Measurements from ENCODE around the gene DCC.

Gene DCC, protein sequence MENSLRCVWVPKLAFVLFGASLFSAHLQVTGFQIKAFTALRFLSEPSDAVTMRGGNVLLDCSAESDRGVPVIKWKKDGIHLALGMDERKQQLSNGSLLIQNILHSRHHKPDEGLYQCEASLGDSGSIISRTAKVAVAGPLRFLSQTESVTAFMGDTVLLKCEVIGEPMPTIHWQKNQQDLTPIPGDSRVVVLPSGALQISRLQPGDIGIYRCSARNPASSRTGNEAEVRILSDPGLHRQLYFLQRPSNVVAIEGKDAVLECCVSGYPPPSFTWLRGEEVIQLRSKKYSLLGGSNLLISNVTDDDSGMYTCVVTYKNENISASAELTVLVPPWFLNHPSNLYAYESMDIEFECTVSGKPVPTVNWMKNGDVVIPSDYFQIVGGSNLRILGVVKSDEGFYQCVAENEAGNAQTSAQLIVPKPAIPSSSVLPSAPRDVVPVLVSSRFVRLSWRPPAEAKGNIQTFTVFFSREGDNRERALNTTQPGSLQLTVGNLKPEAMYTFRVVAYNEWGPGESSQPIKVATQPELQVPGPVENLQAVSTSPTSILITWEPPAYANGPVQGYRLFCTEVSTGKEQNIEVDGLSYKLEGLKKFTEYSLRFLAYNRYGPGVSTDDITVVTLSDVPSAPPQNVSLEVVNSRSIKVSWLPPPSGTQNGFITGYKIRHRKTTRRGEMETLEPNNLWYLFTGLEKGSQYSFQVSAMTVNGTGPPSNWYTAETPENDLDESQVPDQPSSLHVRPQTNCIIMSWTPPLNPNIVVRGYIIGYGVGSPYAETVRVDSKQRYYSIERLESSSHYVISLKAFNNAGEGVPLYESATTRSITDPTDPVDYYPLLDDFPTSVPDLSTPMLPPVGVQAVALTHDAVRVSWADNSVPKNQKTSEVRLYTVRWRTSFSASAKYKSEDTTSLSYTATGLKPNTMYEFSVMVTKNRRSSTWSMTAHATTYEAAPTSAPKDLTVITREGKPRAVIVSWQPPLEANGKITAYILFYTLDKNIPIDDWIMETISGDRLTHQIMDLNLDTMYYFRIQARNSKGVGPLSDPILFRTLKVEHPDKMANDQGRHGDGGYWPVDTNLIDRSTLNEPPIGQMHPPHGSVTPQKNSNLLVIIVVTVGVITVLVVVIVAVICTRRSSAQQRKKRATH (N-terminal part only)

GRCh38 chr18:52339891-52340371 is at the start of gene DCC:
DCC (plus strand) TSS chr18:52340197; CDS start chr18:52340788, 591 bp downstream.
- no peak within 1 kb of the TSS for H3K4me3 ChIP-seq (ENCODE audit: low read depth, low read length)
- TF ChIP-seq CTCF (IDR thresholded peaks at IDR 0.05; ENCODE audit: borderline replicate concordance, insufficient read depth, low read depth, low read length): peak; percentile 29; the same call in 1 of the 2 replicates

DNA sequence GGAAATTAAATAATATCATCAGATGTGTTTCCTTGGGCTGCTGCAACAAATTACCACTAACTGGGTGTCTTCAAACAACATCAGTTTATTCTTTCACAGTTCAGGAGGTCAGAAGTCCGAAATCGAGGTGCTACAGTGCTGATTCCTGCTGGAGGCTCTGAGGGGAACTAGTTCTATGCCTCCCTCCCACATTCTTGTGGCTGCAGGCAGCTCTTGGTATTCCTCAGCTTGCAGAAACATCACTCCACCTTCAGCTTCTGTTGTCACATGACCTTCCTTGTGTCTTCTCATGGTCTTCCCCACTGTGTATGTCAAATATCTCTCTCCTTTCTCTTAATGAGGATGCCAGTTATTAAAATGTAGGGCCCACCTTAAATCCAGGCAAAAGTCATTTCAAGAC is 29.3 kb upstream of the DCC start:
- H3K4me3 ChIP-seq (ENCODE audit: low read depth, low read length): no peak overlapping the region
- TF ChIP-seq CTCF (IDR thresholded peaks at IDR 0.05; ENCODE audit: borderline replicate concordance, insufficient read depth, low read depth, low read length): no peak

DNA sequence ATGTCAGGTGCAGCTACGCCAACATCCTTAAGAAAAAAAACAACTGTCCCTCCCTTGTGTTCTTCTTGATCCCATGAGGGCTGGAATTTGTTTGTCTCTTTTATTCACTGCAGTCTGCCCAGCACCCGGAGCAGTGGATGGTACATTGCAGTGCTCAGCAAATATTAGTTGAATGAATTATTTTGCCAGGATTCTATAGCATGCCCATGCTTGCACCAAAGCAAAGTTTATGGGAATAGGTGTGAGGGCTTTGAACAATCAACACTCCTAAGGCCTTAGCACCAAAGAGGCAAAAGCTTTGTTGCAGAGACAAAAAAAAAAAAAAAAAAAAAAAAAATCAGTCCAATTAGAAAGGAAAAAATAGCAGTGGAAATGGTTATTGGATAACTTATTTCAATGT is 28.7 kb upstream of the DCC start:
- no peak for TF ChIP-seq CTCF (IDR thresholded peaks at IDR 0.05; ENCODE audit: borderline replicate concordance, insufficient read depth, low read depth, low read length)
- H3K4me3 ChIP-seq (ENCODE audit: low read depth, low read length): no peak overlapping the region

GRCh38 chr18:52312346-52312745 is 27.7 kb upstream of the DCC start:
- no peak overlapping the region for H3K4me3 ChIP-seq (ENCODE audit: low read depth, low read length)
- no peak for TF ChIP-seq CTCF (IDR thresholded peaks at IDR 0.05; ENCODE audit: borderline replicate concordance, insufficient read depth, low read depth, low read length)

GRCh38 chr18:52313213-52313612 is 26.8 kb upstream of the DCC start:
- H3K4me3 ChIP-seq (ENCODE audit: low read depth, low read length): no peak overlapping the region
- no peak for TF ChIP-seq CTCF (IDR thresholded peaks at IDR 0.05; ENCODE audit: borderline replicate concordance, insufficient read depth, low read depth, low read length)

- TF ChIP-seq CTCF (IDR thresholded peaks at IDR 0.05; ENCODE audit: borderline replicate concordance, insufficient read depth, low read depth, low read length): no peak
Measured at GRCh38 chr18:52319424-52319983, 20.5 kb upstream of the DCC start.

More at GRCh38 chr18:52319424-52319983, 20.5 kb upstream of the DCC start:
- no peak overlapping the region for H3K4me3 ChIP-seq (ENCODE audit: low read depth, low read length)
